Measurements from ENCODE around the gene PI4KA.
"Not testable (repeated sequence)": the region's sequence is repeated elsewhere in the genome, so short reads cannot be mapped to it uniquely, and the experiment has no call there.

The PI4KA gene

DNA sequence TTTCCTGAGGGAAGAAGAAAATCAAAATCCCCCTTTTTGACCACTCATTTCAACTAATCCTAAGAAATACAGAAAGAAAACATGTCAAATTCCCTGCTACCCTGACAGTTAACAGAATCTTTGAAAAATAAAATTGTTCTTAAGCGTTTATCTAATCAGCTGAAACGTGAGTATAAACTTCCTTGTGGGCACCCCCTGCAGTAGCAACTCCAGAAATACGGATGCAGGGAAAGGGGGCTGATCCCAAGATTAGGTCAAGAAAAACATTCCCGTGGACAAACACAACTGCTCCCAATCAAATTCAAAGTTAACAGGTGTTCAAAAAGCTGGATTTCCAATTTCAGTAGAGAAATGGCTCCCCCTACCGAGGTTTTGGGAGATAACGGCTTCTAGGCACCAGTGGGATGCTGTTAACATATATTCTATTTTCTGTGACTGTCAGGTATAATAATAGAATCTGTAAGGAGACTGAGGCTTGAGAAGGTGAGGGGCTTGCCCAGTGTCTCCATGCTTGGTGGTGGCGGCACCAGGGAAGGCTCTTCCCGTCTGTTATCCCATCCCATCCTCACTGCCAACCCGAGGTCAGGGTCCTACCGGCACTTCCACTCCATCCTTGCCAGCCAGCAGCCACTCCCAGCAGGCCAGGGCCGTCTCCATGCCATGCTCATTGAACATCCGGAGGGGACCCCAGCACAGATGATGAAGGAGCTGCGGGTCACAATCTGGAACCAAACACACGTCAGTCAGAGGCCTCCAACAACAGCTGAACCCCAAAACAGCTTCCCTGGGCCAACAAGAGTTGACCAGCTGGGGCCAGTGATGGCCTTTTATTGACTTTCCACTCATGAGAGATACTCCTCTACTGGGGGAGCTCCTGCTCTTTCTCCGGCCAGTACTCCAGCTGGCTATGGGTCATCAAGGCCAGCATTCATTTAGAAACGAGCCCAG is 116.7 kb downstream of the PI4KA start:
- no peak for DNase-seq

DNA sequence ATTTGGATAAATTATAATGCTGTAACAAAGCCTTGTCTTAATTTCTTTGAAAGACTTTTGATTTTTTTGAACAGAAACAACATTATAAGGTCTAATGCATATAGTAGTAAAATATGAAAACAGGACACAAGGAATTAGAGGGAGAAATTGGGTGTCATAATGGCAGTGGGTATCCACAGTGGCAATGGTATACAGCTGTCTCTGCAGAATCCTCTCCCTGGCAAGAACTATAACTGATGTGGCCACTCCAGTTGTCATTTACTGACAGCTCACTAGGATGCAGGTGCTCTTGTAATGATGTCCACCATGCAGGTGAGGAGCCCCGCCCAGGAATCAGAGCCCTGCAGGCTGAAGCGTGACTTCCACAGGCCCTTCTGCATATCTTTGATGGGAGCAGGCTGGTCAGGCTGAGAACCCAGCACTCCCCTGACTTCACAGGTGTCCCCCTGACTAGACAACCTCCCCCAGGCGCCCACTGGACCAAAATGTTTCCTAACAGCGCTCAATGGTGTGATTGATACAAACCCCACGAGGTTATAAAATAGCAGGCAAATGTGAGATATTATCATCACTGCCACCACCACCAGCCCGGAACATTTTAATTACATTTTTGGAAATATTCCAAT is 117.5 kb downstream of the PI4KA start:
- no peak for DNase-seq

DNA sequence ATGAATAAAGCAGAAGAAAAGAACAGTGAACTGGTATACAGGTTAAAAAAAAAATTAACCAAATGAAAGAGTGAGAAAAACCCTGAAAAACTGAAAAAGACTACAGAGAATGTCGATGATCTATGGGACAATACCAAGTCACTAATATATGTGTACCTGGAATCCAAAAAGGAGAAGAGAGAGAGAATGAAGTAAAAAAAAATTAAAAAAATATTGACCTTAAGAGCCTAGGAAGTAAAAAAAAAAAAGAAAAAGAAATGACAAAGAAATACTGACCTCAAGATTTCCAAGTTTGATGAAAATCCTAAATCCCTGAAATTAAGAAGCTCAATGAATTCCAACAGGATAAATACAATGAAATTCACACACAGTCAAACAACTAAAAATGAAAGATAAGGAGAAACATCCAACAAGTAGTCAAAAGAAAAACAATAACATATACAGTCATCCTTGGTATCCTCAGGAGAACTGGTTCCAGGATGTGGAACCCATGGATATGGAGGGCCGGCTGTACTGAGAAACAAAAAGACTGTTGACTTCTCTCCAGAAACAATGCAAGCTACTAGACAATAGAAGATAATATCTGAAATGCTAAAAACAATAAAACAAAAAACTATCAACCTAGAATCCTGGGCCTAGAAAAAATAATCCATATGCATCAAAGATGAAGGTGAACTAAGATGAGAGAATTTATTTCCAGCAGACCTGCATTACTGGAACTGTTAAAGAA is 118.2 kb downstream of the PI4KA start:
- no peak for DNase-seq

DNA sequence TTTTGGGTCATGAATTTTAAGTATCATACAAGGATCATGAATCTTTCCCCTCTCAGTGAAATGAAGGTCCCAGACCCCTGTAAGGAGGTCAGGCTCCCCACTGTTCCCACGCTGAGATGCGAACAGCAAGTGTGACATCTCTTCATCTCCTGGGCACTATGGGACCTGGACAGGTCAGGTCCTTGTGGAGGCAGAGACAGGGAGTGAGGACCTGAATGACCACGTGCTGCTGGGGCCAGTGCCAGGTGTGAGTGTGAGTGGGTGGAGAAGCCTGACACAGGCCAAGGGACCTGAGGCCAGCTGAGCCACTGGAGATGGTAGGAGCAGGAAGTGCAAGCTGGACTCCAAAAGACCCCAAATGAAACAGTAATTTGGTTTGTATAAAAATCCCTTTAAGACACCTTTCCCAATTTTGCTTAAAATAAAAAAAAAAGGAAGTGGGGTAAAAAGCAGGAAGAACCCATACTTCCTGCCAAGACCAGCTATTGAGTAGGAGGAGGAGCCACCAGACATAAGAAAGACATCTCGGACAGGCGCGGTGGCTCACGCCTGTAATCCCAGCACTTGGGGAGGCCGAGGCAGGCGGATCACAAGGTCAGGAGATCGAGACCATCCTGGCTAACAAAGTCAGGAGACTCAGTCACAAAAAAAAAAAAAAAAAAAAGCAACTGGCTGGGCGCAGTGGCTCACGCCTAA is 120.1 kb downstream of the PI4KA start:
- DNase-seq = no peak

DNA sequence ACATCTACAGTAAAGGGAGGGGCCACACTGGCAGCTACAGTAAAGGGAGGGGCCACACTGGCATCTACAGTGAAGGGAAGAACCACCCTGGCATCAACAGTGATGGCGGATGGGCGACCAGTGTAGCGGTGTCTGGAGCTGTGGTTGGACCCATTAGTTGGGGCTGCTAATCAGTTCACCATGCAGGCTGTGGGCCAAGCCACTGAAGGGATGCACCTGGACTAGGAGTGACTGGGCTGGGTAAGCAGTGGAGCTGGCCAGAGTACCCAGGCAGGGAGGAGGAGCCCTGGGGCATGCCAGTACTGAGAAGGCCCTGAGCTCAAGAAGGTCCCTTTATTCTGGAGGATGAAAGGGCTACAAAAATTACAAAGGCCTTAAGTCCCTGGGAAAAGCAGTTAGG is 121.7 kb downstream of the PI4KA start:
- not testable (repeated sequence) for DNase-seq

DNA sequence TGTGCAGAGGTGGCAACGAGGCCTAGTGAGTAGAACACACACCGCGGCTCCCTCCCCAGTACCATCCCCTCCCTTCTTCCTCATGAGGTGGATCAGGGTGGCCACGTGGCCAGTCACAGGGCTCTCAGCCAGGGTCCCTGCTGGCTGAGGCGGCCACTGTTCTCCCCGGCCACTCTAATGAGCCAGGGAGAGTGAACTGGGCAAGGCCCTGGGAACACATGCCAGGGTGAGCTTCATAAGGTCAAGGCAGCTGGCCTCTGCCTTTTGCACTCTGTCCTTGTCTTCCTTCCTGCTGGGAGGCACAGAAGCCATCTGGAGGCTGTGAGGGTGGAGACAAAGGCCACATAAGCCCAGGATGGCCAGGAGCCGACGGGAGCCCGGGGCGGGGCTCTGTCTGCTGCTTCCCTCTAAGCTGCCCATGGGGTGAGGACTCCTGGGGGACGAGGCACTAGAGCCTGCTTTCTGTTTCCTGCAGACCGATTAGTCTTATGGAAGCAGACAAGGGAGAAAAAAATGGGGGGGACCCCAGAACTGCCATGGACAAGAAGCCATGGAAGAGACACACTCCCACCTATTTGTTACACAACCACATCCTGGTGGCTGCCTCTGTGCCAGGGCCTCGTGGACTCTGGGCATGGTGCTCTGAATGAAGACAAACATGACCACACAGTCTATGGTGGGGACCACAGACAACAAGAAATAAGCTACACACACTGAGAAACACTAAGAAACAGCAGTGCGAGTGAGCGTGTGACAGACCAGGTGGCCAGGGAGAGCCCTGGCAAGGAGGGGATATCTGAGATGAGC is 123.1 kb downstream of the PI4KA start:
- not testable (repeated sequence) for DNase-seq

DNA sequence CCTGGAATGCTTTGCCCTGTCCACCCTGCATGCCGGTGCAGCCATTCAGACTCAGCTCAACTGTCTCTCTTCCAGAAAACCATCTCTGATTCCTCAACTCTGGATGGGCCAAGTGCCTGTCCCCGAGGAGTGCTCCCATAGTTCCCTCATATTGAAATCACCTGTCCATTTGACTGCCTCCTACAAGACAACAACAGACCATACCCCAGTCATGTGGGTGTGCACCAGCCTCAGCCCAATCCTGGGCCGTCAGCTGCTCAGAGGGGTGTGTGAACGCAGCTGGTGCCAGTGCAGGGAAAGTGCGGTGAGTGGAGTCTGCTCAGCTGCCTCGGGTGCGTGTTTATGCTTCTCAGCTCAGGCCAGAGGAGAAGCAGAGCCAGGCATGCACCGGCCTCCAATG is 126.2 kb downstream of the PI4KA start:
- DNase-seq = not testable (repeated sequence)

DNA sequence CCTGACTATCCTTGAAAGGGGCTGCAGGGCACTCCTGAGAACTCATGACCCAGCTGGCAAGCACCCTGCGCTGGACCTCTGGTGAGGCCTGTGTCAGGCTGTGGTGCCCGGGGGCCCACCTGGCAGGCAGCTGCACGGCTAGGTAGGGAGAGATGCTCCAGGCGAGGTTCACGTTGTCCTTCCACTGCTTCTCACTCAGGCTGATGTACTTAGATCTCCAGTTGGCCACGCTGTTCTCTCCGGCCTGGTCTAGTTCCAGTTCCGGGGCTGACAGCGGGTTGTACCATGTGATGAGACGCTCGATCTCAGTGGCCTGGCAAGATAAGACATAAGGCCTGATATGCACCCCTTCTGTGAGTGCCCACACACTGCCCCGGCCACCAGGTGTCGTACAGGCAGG is 129.4 kb downstream of the PI4KA start:
- no peak for DNase-seq

DNA sequence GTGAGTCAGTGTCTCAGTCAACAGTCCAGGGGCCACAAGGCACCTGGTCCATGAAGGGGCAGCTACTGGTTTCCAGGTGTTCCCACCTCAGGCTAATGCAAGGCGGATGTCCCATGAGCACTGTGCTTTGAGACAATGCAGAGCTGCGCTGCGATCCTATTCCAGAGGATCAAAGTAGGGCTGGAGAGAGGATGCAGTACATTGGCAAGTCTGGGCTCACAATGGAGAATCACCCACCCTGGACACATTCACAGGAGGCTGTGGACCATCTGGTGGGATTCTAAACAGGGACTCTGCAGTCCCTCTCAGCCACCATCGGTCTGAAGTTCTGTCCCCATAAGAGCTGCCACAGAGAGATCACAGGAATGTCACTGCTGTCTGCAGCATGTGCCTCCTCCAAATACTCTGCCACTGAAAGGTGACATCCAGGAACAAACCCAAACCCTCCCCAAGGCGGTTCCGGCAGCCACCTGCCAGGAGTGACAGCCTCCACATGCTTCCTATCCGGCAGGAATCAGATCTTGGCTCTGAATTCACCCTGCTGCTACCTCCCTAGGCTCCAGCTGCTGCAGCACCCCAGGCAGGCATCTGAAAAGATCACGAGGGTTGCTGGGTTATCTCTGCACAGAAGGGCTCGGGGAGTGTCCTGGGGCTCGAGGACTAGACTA is 130.0 kb downstream of the PI4KA start:
- DNase-seq = no peak

DNA sequence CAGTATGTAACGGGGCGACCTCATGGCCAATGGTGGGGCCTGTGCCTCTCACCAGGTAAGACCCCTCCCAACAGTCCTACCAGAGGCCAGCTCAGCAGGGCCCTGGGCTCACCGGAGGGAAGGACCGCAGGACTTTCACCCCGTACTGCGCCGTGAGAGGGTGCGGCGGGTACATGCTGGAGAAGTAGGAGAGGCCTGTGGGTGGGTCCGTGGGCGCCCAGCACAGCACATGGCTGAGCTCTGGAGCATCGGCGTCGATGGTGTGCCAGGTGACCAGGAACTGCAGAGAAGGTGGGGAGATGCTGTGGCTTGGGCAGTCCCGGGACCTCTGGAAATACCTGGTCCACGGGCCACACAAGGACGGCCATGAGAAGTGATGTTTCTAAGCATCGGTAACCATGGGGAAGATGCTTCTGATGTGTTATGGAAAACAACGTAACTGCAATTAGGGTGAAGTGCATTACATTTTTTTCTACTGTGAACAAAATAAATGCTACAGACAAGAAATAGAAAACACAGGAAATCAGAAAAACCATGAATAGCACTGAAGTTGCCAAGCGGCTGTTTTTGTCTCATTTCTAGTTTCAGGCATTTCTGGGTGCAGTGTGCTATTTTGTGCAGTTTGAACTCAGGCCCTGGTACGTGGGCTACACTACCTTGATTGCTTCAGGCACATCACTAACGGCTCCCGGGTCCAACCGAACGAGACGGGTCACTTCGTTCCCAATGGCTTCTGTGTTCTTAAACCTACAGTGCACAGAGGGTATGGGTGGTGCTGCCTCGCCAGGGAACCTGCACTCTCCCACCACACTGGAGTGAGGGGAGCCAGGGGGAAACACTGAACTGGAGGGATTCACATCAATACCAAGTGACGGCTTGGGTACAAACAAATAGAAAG is 131.2 kb downstream of the PI4KA start:
- DNase-seq = no peak

DNA sequence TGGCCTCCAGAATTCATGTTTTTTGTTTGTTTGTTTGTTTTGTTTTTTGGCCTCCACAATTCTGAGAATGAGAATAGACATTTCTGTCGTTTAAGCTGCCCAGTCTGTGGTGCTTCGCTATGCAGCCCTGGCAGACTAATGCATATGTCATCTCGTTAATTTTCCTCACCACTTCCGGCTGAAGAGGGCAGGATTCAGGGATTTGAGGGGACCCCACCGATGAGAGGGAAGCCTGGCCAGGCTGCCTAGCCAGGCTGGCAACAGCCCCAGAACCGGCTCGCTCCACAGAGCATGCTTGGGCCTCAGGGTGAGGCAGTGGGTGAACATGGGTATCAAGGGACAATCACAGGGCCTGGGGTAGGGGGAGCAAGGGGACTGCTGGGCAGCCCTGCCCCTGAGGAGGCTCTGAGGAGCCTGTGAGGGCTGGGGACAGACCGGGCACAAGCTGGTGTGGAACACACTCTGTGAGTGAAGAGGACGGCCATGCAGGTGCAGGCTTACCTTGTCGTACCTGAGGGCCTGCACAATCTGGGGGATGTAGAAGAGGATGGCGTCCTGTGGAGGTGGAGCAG is 132.5 kb downstream of the PI4KA start:
- no peak for DNase-seq

DNA sequence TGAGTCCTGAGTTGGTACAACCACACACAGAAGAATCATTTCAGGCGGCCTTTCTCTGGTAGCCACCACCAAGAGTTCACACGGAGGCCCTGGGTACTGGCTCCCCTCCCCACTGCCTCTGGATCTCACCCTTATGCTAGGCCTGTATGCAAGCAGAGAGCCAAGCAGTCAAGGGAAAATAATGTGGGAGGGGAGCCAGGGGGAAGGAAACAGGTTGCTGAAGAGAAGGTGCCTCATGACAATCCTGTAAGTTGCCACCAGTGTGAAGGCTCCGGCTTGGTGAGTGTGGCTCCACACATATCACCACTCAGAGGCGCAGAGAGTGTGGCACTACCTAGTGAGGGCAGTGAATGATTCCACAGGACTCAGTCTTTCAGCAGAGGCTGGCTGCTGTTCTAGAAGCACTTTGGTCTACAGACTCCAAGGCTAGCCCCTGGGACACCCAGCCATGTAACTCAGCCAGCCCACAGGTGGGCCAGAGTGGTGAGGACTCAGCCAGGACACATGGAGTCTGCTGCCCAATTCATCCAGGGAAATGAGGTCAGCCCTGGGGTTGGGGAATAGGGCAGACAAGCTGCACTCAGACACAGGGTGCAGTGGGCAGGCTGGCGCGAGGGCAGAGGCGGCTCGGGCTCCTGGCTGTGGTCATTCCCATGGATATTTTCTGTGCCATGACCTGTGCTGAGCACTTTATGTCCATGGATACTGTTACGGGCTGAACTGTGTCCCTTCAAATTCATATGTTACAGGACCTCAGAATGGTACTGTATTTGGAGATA is 133.7 kb downstream of the PI4KA start:
- no peak for DNase-seq

DNA sequence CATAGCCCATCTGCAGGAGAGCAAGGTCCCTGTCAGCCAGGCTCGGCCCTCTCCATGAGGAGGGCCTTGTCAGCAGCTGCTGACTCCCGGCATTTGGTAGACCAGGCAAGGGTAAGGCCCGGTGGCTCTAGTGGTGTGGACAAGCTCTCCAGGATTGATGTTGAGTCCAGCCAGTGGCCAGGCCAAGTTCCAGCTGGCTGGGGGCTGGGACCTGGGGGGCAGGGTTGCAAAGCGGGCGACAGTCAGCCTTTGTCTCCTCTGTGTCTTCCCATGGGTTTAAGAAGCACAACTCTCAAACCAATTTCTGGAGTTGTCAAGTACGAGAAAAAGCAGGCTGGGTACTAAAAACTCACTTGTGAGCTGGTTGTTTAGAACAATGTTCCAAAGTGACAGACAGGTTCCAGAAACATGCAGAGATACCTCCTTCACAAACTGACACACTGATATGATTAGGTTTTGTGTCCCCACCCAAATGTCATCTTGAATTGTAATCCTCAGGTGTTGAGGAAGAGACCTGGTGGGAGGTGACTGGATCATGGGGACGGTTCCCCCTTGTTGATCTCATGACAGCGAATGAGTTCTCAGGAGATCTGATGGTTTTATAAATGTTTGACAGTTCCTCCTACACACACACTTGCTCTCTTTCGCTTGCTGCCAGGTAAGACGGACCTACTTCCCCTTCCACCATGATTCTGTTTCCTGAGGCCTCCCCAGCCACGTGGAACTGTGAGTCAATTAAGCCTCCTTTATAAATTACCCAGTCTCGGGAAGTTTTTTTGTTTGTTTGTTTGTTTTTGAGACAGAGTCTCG is 137.0 kb downstream of the PI4KA start:
- no peak for DNase-seq

DNA sequence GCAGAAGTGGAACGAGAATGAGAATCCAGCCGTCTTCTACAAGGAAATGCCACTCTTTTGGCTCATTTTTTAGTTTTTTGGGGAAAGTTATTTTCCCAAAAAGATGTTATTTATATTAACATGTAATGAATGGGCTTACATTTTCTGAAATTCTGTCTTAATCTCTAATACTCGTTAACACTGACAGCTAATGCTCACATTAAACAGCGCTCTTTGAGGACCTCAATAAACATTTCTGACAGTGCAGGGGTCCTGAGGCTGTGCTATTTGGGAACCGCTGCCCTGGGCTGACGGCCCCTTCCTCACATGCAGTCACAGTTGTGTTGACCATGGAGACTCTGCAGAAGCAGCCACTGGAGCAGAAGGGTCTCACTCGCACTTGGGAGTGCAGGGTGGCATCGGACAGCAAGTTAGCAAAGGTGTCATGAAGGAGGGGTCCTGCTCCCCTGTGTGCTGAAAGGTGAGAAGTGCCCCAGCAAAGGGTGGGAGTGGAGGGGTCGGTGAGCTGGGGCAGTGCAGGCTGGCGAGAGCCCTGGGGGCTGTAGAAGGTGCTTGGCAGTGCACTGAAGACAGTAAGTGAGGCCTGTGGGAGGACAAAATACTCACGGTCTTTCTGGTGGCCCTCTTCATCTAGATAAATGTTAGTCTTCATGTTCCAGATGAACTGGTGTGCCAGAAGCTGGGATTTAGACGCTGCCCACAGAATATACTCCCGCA is 137.8 kb downstream of the PI4KA start:
- DNase-seq = no peak

DNA sequence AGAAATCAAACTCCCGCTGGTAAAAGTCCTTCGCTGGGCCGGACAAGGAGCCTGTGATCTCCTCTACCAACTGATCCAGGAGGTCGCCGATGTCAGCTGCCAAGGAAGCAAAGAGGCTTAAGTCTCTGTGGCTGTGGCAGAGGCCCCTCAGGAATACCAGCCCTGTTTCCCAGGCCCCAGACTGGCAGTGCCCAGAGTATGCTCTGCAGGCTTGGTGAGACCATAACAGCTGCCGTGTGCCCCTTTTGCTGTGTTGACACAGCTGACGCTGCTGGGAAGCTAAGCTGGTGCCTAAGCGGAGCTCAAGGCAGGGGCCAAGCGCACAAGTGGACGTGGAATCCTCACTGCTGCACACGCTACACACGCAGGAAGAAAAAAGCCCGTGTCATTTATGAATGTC is 139.9 kb downstream of the PI4KA start:
- not testable (repeated sequence) for DNase-seq

DNA sequence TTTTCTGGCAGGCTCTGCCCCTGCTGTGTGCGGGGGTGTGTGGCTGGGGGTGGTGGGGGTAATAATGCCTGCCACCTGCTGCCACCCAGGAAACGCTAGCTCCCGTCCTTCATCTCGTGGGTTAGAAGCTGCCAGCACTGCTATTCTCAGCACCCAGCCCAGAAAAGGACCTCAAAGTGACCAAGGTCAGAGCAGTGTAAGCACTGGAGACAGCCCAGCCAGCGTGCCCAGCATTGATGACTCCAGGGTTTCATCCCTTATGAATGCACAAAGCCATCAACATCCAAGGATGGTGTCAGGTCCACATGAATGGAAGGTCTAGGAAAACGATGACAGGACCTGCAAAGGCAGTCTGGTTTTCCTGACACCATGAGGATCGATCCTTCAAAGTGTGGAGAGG is 140.6 kb downstream of the PI4KA start:
- DNase-seq = not testable (repeated sequence)

DNA sequence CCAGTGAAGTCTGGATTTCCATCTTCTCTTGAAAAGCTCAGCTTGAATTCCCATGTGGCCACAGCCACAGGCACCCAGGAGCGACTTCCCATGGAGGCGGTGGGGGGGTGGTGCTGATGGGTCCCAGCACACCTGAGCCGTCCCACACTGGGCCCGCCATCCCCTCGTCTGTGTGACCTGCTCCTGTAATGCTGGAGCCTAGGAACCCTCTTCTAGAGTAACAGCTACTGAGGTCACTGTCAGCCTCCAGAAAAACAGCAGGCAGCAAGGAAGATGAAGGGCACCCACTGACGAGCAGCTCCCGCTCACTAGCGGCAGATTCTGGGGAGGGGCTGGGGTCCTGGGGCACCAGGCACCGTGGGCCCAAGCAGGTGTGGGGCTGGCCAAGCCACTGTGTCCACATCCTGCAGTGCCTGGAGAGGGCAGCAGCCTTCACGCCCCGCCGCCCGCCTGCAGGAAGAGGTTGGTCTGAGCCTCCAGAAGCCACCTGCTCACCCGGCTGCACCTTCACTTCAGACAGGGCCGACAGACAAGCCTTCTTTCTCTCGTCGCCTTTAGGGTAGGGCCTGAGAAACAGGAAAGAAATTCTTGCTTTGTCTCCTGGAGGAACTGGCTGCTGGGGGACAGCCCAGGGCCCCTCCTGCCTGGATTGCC is 141.3 kb downstream of the PI4KA start:
- DNase-seq = not testable (repeated sequence)

Measured in GDM1 (cell line).